CD4-positive, alpha-beta T cell (primary cell): ENCODE results near the gene ODF2. TPM values are rescaled to one million over a fixed set of nuclear protein-coding genes. Genes with fewer than 3 reads are reported as not detected.
"Not testable (repeated sequence)": the region's sequence is repeated elsewhere in the genome, so short reads cannot be mapped to it uniquely, and the experiment has no call there.

Experiments
- ATAC-seq: fragments of 200-7000 bp; cut with Tn5 transposase; one replicate; pipeline ENCODE4 v1.10.0; 2022; ENCODE audit warnings: mild to moderate bottlenecking; ENCODE audit not compliant: poor library complexity
- CTCF ChIA-PET: fragments of 350-600 bp; sonication (Branson Sonifier 250); formaldehyde crosslinking; loops from one replicate; lab custom pipeline; 2021; ENCODE audit warnings: antibody characterized with exemption, inconsistent platforms; lab: Charles Lee
- POLR2A ChIA-PET: fragments of 350-600 bp; sonication (Branson Sonifier 250); formaldehyde crosslinking; loops from one replicate; lab custom pipeline; 2021; ENCODE audit warnings: antibody characterized with exemption, inconsistent platforms; lab: Charles Lee
- DNase-seq, 14 experiments: peaks; one replicate each; pipeline ENCODE4 v3.0.0-alpha.2; 2013 to 2020; ENCODE audit warnings: mixed read lengths in 2 of 14
- H3K27ac ChIP-seq, 2 donors: one replicate each; pipeline versions ENCODE4 v1.5.1 to v1.7.0; 2013; ENCODE audit warnings: low read length in 2 of 2, low read depth in 1 of 2, mild to moderate bottlenecking in 1 of 2
- H3K27me3 ChIP-seq, 2 experiments: 1 replicate in 1 of 2; 2 replicates in 1 of 2; pipeline versions ENCODE4 v1.6.1 to v1.7.0; 2013; ENCODE audit warnings: low read length in 2 of 2, control low read depth in 1 of 2, mild to moderate bottlenecking in 1 of 2, moderate library complexity in 1 of 2; ENCODE audit not compliant: insufficient read depth in 2 of 2, control insufficient read depth in 1 of 2
- H3K36me3 ChIP-seq: one replicate; pipeline ENCODE4 v1.6.1; 2013; ENCODE audit warnings: low read length, control low read depth; ENCODE audit not compliant: insufficient read depth
- H3K4me1 ChIP-seq: one replicate; pipeline ENCODE4 v1.6.1; 2013; ENCODE audit warnings: low read length, control low read depth; ENCODE audit not compliant: insufficient read depth
- H3K4me3 ChIP-seq: one replicate; pipeline ENCODE4 v1.5.1; 2013; ENCODE audit warnings: mild to moderate bottlenecking, low read length, moderate library complexity
- H3K9me3 ChIP-seq, 2 experiments: 1 replicate in 1 of 2; 2 replicates in 1 of 2; pipeline versions ENCODE4 v1.6.1 to v1.7.0; 2013; ENCODE audit warnings: low read length in 2 of 2, mild to moderate bottlenecking in 2 of 2, control low read depth in 1 of 2, moderate library complexity in 1 of 2; ENCODE audit not compliant: control insufficient read depth in 1 of 2, insufficient read depth in 1 of 2
- H3K27ac Mint-ChIP-seq: one replicate; pipeline ENCODE4 v1.8.0; 2020; ENCODE audit warnings: mixed read lengths
- H3K27me3 Mint-ChIP-seq: one replicate; pipeline ENCODE4 v1.8.0; 2021; ENCODE audit warnings: mixed read lengths
- H3K36me3 Mint-ChIP-seq: one replicate; pipeline ENCODE4 v1.8.0; 2021; ENCODE audit warnings: low read depth, mixed read lengths
- H3K4me1 Mint-ChIP-seq: one replicate; pipeline ENCODE4 v1.8.0; 2021; ENCODE audit warnings: low read depth, mixed read lengths
- H3K4me3 Mint-ChIP-seq: one replicate; pipeline ENCODE4 v1.8.0; 2020; ENCODE audit warnings: mild to moderate bottlenecking, mixed read lengths
- H3K9me3 Mint-ChIP-seq: one replicate; pipeline ENCODE4 v1.8.0; 2020; ENCODE audit warnings: mixed read lengths
- intact Hi-C, 2 experiments: fragments of 100-400 bp; cut with DNase I in 1 of 2; cut with micrococcal nuclease in 1 of 2; formaldehyde crosslinking; loops; one replicate each; pipeline versions ENCODE4 v1.15.1 to v1.9.0; 2023 to 2025; cut with DNase I, micrococcal nuclease
- total RNA-seq, 174 experiments: library from RNA in 2 of 174; stranded (reverse) in 2 of 174; gene quantifications; one replicate each; pipeline ENCODE4 v1.2.3 and lab custom pipeline; 2021 to 2026
- TF ChIP-seq, protein P1 (sequence below): fragments of 200-600 bp; IDR thresholded peaks from one replicate; pipeline ENCODE4 v1.8.0; 2022; ENCODE audit warnings: antibody characterized with exemption, mild to moderate bottlenecking

Gene ODF2
- total RNA-seq, 2 experiments from 2014 or later, result 18.3 to 21.3 TPM

- peaks cover 37% of the 10 kb centered on the region for H3K36me3 Mint-ChIP-seq
- H3K4me3 ChIP-seq, result peak within 1 kb of the TSS; percentile 99
- H3K9me3 Mint-ChIP-seq, result no peaks in the 10 kb centered on the region
- ChIA-PET CTCF (interaction anchor here (0.7 kb wide), 1 partner anchor 63 kb away, joined by 3 read pairs; no protein-coding TSS in a partner anchor), POLR2A (interaction anchor here (0.8 to 2.2 kb wide), 18 partner anchors 8 to 1121 kb away, joined by 3 to 45 read pairs (median 4); partner anchors contain the start of genes CERCAM, ENDOG, NTMT1 and ODF2)
- H3K4me3 Mint-ChIP-seq, result peak within 1 kb of the TSS; percentile 100
- H3K4me1 ChIP-seq, result peaks cover 27% of the 10 kb centered on the region
- H3K9me3 ChIP-seq, result no peaks in the 10 kb centered on the region
- TF ChIP-seq, protein P1, sequence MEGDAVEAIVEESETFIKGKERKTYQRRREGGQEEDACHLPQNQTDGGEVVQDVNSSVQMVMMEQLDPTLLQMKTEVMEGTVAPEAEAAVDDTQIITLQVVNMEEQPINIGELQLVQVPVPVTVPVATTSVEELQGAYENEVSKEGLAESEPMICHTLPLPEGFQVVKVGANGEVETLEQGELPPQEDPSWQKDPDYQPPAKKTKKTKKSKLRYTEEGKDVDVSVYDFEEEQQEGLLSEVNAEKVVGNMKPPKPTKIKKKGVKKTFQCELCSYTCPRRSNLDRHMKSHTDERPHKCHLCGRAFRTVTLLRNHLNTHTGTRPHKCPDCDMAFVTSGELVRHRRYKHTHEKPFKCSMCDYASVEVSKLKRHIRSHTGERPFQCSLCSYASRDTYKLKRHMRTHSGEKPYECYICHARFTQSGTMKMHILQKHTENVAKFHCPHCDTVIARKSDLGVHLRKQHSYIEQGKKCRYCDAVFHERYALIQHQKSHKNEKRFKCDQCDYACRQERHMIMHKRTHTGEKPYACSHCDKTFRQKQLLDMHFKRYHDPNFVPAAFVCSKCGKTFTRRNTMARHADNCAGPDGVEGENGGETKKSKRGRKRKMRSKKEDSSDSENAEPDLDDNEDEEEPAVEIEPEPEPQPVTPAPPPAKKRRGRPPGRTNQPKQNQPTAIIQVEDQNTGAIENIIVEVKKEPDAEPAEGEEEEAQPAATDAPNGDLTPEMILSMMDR, result no peak
- H3K36me3 ChIP-seq, result peaks cover 30% of the 10 kb centered on the region
- H3K27me3 ChIP-seq, result no peaks in the 10 kb centered on the region
- no peaks in the 10 kb centered on the region for H3K27me3 Mint-ChIP-seq
- peak within 1 kb of the TSS; percentile 80 to 92 for H3K27ac ChIP-seq
- ATAC-seq (peak; percentile 94), DNase-seq (peak; percentile 93 to 99 (median 97))
- intact Hi-C loops, result loop anchor here (1.0 to 5.0 kb wide), 4 partner anchors 48 to 443 kb away; partner anchors contain the start of genes ODF2 (in 2 of the 2), SPTAN1 (in 2 of the 2), DOLK (in 1 of the 2) and NUP188 (in 1 of the 2)
- peaks cover 41% of the 10 kb centered on the region for H3K4me1 Mint-ChIP-seq
- peak within 1 kb of the TSS; percentile 97 for H3K27ac Mint-ChIP-seq
Observed at GRCh38 chr9:128504485-128505413, 48.9 kb downstream of the ODF2 start, which contains the start of gene GLE1. TSS of gene GLE1 (plus strand) at chr9:128504719. CDS start at chr9:128504806, 87 bp downstream.

- Mint-ChIP-seq H3K27me3 (no peaks in the 10 kb centered on the region), H3K27ac (peak overlapping the region; percentile 97), H3K4me3 (peak overlapping the region; percentile 100), H3K9me3 (no peaks in the 10 kb centered on the region), H3K4me1 (peaks cover 41% of the 10 kb centered on the region), H3K36me3 (peaks cover 37% of the 10 kb centered on the region)
- H3K27ac ChIP-seq, result peak overlapping the region; percentile 80 to 92
- intact Hi-C loops, result loop anchor here (1.0 to 2.0 kb wide), 2 partner anchors 47 to 135 kb away; partner anchors contain the start of genes SPTAN1 (in 1 of the 2) and URM1 (in 1 of the 2)
- peaks cover 27% of the 10 kb centered on the region for H3K4me1 ChIP-seq
- no peaks in the 10 kb centered on the region for H3K9me3 ChIP-seq
- peak overlapping the region; percentile 99 for H3K4me3 ChIP-seq
- TF ChIP-seq, protein P1, result no peak
- ATAC-seq (no peak), DNase-seq (no peak)
- H3K27me3 ChIP-seq, result no peaks in the 10 kb centered on the region
- H3K36me3 ChIP-seq, result peaks cover 31% of the 10 kb centered on the region
- POLR2A ChIA-PET, result interaction anchor here (0.8 to 2.2 kb wide), 17 partner anchors 8 to 1121 kb away, joined by 3 to 45 read pairs (median 4); partner anchors contain the start of genes ENDOG, NTMT1, ODF2 and SPTAN1
- CTCF ChIA-PET, result interaction anchor here (0.7 kb wide), 1 partner anchor 64 kb away, joined by 3 read pairs; no protein-coding TSS in a partner anchor
Observed at GRCh38 chr9:128505414-128505765, 49.6 kb downstream of the ODF2 start.

- H3K4me1 ChIP-seq, result peaks cover 27% of the 10 kb centered on the region
- H3K4me3 ChIP-seq, DNase-seq, ATAC-seq, H3K27me3 Mint-ChIP-seq, H3K27ac ChIP-seq, H3K9me3 Mint-ChIP-seq, H3K27me3 ChIP-seq, H3K9me3 ChIP-seq, CTCF ChIA-PET: not testable (repeated sequence)
- Mint-ChIP-seq H3K36me3 (peaks cover 31% of the 10 kb centered on the region), H3K4me3 (peak overlapping the region; percentile 100), H3K4me1 (peaks cover 41% of the 10 kb centered on the region), H3K27ac (peak overlapping the region; percentile 97)
- intact Hi-C loops, result loop anchor here (1.0 to 2.0 kb wide), 2 partner anchors 46 to 135 kb away; partner anchors contain the start of genes SPTAN1 (in 1 of the 2) and URM1 (in 1 of the 2)
- H3K36me3 ChIP-seq, result peaks cover 34% of the 10 kb centered on the region
- POLR2A ChIA-PET, result interaction anchor here (0.8 to 2.2 kb wide), 4 partner anchors 15 to 135 kb away, joined by 3 to 45 read pairs (median 6); partner anchors contain the start of genes SPTAN1 and URM1
Observed at GRCh38 chr9:128505906-128506305, 50.1 kb downstream of the ODF2 start.
